ENCODE results near the gene PLEKHG3. TPM values are rescaled to one million over a fixed set of nuclear protein-coding genes. Genes with fewer than 3 reads are reported as not detected.

The PLEKHG3 gene
- total and polyA plus RNA-seq, 3 donors from 2014 or later = 20.1 to 21.6 (median 20.6) TPM

DNA sequence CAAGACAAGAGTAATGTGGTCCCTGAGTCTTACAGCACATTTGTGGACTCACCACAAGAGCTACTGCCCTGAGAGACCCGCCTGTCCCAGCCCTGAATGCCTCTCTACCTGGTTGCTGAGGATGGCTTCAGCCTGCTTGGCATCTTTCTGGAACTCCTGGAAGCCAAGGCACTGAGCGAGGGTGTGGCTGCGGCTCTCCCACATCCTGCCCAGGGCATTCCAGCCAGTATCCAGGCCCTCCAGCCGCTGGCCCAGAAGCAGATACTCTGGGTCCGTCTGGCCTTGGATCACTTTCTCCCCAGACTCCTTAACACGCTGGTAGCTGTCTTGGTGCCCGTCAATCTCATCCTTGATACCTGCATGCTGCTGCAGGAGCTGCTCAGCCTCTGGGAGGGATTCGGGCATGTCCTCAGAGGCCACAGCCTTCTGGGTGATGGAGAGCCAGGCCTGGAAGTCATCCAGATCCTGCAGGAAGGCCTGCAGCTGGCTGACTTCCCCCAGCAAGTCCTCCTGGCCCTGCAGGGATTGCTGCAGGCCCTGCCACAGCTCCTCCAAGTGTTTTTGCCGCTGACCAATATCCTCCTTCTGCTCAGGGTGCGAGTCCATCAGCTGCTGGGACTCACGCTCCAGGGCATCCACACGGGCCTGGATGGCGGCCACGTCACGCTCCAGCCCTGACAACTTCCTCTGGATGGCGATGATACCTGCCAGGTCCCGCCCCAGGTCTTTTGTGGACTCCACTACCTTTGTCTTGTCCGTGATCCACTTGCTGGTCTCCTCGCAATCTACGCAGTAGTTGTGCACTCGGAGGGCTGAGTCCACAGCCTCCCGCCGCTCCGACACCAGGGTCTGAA, 82.3 kb downstream of the PLEKHG3 start:
- TF ChIP-seq, protein P1, sequence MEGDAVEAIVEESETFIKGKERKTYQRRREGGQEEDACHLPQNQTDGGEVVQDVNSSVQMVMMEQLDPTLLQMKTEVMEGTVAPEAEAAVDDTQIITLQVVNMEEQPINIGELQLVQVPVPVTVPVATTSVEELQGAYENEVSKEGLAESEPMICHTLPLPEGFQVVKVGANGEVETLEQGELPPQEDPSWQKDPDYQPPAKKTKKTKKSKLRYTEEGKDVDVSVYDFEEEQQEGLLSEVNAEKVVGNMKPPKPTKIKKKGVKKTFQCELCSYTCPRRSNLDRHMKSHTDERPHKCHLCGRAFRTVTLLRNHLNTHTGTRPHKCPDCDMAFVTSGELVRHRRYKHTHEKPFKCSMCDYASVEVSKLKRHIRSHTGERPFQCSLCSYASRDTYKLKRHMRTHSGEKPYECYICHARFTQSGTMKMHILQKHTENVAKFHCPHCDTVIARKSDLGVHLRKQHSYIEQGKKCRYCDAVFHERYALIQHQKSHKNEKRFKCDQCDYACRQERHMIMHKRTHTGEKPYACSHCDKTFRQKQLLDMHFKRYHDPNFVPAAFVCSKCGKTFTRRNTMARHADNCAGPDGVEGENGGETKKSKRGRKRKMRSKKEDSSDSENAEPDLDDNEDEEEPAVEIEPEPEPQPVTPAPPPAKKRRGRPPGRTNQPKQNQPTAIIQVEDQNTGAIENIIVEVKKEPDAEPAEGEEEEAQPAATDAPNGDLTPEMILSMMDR (IDR thresholded peaks at IDR 0.05) = no peak
- TF ChIP-seq POLR2A (IDR thresholded peaks at IDR 0.05) = no peak
- H3K4me1 ChIP-seq = no peaks in the 10 kb centered on the region
- DNase-seq = no peak

DNA sequence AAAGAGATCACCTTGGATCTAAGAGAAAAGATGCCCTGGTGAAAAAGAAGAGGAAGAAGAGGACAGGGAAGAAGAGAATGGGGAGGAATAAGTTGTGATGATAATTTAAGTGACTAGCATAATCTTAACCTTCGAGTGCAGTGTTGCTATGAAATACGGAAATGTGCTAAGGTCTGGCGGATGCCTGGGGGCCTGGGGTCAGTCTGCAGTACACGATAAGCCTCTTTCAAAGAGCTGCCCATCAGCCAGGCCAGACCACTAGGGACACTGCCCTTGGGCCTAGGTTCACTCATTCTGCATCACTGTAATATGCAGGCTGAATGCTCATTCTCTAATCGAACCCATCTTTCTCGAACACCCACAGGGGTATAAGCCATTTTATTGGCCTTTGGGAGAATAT, 83.4 kb downstream of the PLEKHG3 start:
- H3K9me3 ChIP-seq = no peaks in the 10 kb centered on the region
- DNase-seq = no peak
- no peaks in the 10 kb centered on the region for H3K4me1 ChIP-seq
- no peaks in the 10 kb centered on the region for H3K27me3 ChIP-seq
- no peak overlapping the region for H3K27ac ChIP-seq
- H3K36me3 ChIP-seq (ENCODE audit: low read depth, missing control alignments) = no peaks in the 10 kb centered on the region
- intact Hi-C loops (cut with DNase I; ENCODE audit: low total_unique reads) = no loop called here
- H3K4me3 ChIP-seq = no peak overlapping the region
- TF ChIP-seq POLR2A (IDR thresholded peaks at IDR 0.05) = no peak
- TF ChIP-seq, protein P1 (IDR thresholded peaks at IDR 0.05) = no peak
- 90 to 96% methylated on average over 6 of the region's 6 CpGs for WGBS, 2 donors

More for the DNA sequence above, 82.3 kb downstream of the PLEKHG3 start:
- intact Hi-C loops (cut with DNase I; ENCODE audit: low total_unique reads) = no loop called here
- WGBS, 2 donors = 90 to 91% methylated on average over 13 to 24 of the region's 24 CpGs
- H3K27ac ChIP-seq = no peak overlapping the region
- H3K27me3 ChIP-seq = no peaks in the 10 kb centered on the region
- no peaks in the 10 kb centered on the region for H3K36me3 ChIP-seq (ENCODE audit: low read depth, missing control alignments)
- no peak overlapping the region for H3K4me3 ChIP-seq
- H3K9me3 ChIP-seq = no peaks in the 10 kb centered on the region

GRCh38 chr14:64788706-64789105, 84.5 kb downstream of the PLEKHG3 start:
- H3K27me3 ChIP-seq = no peaks in the 10 kb centered on the region
- intact Hi-C loops (cut with DNase I; ENCODE audit: low total_unique reads) = no loop called here
- no peak overlapping the region for H3K4me3 ChIP-seq
- no peak for DNase-seq
- no peaks in the 10 kb centered on the region for H3K36me3 ChIP-seq (ENCODE audit: low read depth, missing control alignments)
- no peak for TF ChIP-seq POLR2A (IDR thresholded peaks at IDR 0.05)
- TF ChIP-seq, protein P1 (IDR thresholded peaks at IDR 0.05) = no peak
- H3K9me3 ChIP-seq = no peaks in the 10 kb centered on the region
- H3K4me1 ChIP-seq = no peaks in the 10 kb centered on the region
- no peak overlapping the region for H3K27ac ChIP-seq
- WGBS, 2 donors = 50 to 53% methylated on average over 1 of the region's 1 CpG

GRCh38 chr14:64789696-64790095, 85.5 kb downstream of the PLEKHG3 start:
- intact Hi-C loops (cut with DNase I; ENCODE audit: low total_unique reads) = no loop called here
- no peaks in the 10 kb centered on the region for H3K4me1 ChIP-seq
- 75 to 87% methylated on average over 5 of the region's 5 CpGs for WGBS, 2 donors

More at GRCh38 chr14:64789696-64790095, 85.5 kb downstream of the PLEKHG3 start:
- H3K4me3 ChIP-seq = no peak overlapping the region
- H3K27me3 ChIP-seq = no peaks in the 10 kb centered on the region
- no peaks in the 10 kb centered on the region for H3K9me3 ChIP-seq
- no peak for DNase-seq
- TF ChIP-seq, protein P1 (IDR thresholded peaks at IDR 0.05) = no peak
- TF ChIP-seq POLR2A (IDR thresholded peaks at IDR 0.05) = no peak
- H3K36me3 ChIP-seq (ENCODE audit: low read depth, missing control alignments) = no peaks in the 10 kb centered on the region
- no peak overlapping the region for H3K27ac ChIP-seq
